Right kidney (tissue), 9 donors: ENCODE data around the gene CCDC92.

Experiments used
- DNase-seq: peaks from one replicate; pipeline ENCODE4 v3.0.0-alpha.2; 2016
- long read RNA-seq, 8 donors: transcript quantifications; one replicate each; lab custom pipeline, GENCODE V29; 2026

CCDC92 gene
- long read RNA-seq, donor 1, transcript CCDC92-201 (5 exons, 2,787 nt) = major isoform, 10 of 12 reads
- long read RNA-seq, donor 1, partial matches to known transcripts = 0 of 12 reads
- long read RNA-seq, donor 1, other reads (novel, unspliced or antisense) = 0 of 12 reads
- long read RNA-seq, donor 2, full-length matches to known transcripts = 7 of 7 reads
- long read RNA-seq, donor 2, partial matches to known transcripts = 0 of 7 reads
- long read RNA-seq, donor 2, other reads (novel, unspliced or antisense) = 0 of 7 reads
- long read RNA-seq, donor 3, full-length matches to known transcripts = 11 of 11 reads
- long read RNA-seq, donor 3, partial matches to known transcripts = 0 of 11 reads
- long read RNA-seq, donor 3, other reads (novel, unspliced or antisense) = 0 of 11 reads
- long read RNA-seq, donor 4, full-length matches to known transcripts = 26 of 26 reads
- long read RNA-seq, donor 4, partial matches to known transcripts = 0 of 26 reads
- long read RNA-seq, donor 4, other reads (novel, unspliced or antisense) = 0 of 26 reads
- long read RNA-seq, donor 5, full-length matches to known transcripts = 18 of 102 reads
- long read RNA-seq, donor 5, partial matches to known transcripts = 54 of 102 reads
- long read RNA-seq, donor 5, other reads (novel, unspliced or antisense) = 30 of 102 reads
- long read RNA-seq, donor 6, transcript CCDC92-201 (5 exons, 2,787 nt) = major isoform, 13 of 18 reads
- long read RNA-seq, donor 6, partial matches to known transcripts = 5 of 18 reads
- long read RNA-seq, donor 6, other reads (novel, unspliced or antisense) = 0 of 18 reads
- long read RNA-seq, donor 7, full-length matches to known transcripts = 26 of 26 reads
- long read RNA-seq, donor 7, partial matches to known transcripts = 0 of 26 reads
- long read RNA-seq, donor 7, other reads (novel, unspliced or antisense) = 0 of 26 reads
- long read RNA-seq, donor 8, full-length matches to known transcripts = 9 of 9 reads
- long read RNA-seq, donor 8, partial matches to known transcripts = 0 of 9 reads
- long read RNA-seq, donor 8, other reads (novel, unspliced or antisense) = 0 of 9 reads

DNA sequence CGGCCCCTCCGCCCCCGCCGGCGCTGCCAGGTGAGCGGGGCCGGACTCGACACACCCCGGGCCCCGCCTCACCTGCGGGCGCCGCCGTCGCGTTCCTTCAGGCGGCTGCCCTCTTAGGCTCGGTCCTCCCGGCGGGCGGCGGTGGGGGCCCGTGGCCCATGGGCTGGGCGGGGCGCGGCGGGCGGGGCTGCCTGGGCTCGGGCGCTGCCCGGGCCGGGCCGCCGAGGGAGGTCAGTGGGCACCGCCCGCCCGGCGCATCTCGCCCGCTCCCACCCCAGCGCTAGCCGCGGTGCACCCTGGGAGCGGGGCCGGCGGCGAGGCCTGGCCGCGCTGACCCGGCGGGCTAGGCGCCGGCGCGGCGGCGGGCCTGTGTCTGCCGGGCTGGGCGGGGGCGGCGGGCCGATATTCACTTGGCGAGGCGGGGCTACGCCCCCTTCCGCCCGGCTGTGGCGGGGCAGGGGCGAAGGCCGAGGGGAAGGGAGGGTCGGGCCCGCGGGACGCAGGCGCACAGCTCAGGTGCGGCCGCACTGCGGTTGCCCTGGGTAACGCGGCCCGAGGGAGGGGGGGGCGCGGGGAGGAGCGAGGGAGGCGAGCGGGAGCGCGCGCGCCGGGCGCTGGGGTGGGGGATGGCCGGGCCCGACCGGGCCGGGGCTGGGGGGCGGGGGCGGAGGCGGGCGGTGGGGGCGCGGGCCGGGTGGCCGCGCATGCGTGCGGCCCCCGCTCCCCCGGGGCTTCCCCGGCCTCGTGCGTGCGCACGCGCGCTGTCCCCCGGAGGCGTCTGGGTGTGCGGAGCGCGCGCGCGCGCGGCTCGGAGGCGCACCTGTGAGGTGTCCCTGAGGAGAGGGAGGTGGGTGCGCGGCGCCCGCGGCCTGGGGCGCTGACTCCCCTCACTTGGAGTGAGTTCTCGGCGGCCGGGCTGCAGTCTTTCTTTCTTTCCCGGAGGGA, at the start of gene CCDC92, which contains the start of gene ZNF664:
Gene CCDC92 (minus strand): TSS at position 375 of the 945 bp plus-strand sequence. CDS start 28,526 bp downstream, outside the sequence.
Gene ZNF664 (plus strand): TSS at position 759 of the 945 bp plus-strand sequence. CDS start 38,930 bp downstream, outside the sequence.
- DNase-seq = peak; percentile 76

GRCh38 chr12:124022161-124022560, 49.5 kb upstream of the CCDC92 start:
- no peak for DNase-seq

GRCh38 chr12:124021007-124021406, 48.4 kb upstream of the CCDC92 start:
- no peak for DNase-seq

DNA sequence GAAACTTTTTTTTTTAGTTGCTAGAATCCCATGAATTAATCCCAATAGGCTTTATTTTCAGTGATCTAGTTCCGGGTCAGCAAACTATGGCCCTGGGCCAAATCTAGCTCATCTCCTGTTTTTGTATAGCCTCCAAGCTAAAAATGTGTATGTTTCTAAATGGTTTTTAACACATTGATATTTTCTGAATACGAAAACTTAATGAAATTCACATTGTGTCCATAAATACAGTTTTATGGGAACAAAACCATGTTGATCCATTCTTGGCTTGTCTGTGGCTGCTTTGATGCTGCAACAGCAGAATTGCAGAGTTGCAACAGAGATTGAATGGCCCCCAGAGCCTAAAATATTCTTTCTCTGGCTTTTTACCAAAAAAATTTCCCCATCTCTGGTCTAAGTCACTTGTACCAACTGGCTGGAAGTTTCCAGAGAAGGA, 47.9 kb upstream of the CCDC92 start:
- no peak for DNase-seq

DNA sequence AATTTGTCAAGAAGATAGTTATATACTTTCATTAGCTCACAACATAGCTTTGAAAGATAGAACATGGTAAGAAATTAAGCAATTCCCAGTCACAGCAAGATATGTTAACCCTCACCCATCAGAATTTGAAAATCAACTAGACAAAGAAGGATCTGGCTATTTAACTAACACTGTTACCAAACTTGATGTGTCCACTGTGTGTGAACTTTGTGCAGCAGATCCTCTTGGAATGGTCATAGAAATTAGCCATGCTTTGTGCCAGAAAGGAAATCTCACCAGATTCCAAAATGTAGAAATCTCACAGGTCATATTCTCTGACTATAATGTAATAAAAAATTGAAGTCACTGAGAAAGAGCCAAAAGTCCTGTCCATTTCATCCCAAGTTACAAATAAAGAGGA, 46.5 kb upstream of the CCDC92 start:
- DNase-seq = no peak

- no peak for DNase-seq
Measured at GRCh38 chr12:124018539-124018938, 45.9 kb upstream of the CCDC92 start.

DNA sequence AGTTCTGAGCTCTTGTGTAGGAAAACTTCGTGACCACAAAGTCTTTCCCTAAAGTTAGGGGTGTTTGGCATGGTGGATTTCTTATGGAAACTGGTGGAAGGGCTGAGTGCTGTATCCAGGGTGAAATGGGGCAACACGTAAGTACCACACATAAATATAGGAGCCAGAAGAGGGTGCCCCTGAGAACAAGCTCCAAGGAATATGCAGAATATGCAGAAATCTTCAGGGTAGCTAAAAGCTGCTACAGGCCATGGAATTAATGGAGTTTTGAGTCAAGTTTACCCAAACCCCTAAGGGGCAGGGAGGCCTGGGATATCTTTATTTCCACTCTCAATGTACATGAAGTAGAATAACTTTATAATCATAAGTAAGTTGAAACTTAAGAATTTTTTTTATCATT, 44.4 kb upstream of the CCDC92 start:
- no peak for DNase-seq

DNA sequence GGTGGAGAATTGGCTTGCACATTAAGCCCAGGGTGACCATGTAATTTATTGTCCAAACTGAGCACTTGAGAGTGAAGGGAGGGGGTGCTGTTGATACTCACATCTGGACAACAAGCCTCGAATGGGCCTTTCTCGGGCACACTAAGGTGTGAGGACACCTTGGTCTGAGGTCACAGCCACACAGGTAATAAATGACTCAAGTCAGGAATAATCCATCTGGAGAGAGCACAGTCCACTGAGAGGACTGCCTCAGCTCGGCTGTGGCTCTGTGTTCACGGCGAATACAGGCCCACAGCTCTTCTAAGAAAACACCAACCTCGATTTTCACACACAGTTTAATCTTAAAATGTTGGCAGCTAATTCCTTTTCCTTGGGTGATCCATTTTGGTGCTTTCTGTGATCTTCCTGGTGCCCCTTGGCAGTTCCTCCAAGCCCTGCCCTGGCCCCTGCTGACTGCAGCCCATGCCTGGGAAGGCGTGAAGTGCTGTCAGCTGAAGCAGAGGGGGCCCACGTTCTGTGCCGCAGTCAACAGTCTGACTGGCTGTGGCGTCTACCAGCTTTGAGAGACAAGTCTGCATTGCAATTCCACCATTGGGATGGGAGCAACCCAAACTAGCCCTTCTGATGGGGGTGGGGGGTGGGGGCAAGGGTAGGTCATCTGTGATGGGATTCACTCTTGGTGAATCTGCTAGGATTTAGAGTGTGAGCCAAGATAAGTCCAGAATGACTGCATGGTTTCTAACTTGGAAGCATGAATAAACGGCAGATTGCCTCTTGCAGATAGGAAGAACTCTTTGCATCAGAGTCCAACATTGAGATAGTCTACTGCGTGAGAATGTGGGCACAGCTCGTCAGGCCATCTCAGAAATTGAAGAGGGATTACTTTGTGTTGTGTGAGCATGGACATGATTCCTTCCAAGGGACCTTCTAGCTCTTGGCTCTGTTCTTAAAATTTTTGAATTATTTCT, 43.1 kb upstream of the CCDC92 start:
- no peak for DNase-seq

DNA sequence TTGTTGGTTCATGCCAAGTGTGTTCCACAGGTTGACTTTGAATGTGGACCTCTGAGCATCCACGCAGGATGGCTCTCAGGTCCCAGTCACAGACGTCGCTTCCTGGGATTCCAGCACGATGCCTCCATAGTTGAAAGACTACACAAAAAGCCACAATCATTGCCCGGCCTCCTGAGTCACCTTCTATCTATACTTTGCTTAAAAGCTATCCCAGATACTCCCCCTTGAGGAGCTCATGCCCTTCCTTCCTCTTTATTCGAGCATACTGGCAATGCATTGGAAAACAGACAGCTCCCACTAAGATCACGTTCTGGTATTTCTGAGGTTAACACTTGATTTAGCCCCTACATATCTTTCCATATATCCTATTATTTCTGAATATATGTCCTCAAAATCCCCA, 40.4 kb upstream of the CCDC92 start:
- no peak for DNase-seq

GRCh38 chr12:124011435-124012115, 38.9 kb upstream of the CCDC92 start:
- DNase-seq = no peak

DNA sequence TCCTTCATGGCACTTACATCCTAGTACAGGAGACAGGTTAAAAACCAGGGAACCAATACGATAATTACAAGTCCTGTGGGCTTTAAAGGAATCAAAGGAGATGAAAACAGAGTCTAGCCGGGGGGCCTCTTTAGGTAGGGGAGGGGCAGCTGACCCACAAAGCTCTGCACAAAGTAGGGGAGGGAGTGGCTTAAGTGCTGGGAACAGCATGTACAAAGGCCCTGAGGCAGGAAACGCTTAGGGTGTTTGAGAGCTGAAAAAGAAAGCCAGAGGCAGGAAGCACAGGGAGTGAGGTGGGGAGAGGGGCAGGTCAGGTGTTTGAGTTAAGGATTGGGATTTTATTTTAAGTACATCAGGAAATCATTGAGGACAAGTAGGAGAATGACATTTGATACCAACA, 38.1 kb upstream of the CCDC92 start:
- DNase-seq = no peak

DNA sequence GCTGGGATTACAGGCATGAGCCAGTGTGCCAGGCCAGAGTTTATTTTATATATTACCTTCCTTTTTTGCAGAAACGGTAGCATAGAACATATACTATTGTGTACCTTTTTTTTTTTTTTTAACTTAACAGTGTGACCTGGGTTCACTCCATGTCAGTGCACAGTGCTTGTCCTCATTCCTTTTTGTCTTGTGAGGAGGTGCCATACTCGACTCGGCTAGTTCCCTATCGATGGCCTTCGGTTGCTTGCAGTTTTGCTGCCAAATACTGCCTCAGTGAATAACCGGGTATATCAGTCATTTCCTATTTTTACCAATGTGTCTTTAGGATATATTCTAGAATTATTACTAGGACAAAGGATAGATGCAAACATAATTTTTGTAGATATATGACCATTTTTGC, 37.1 kb upstream of the CCDC92 start:
- no peak for DNase-seq

- DNase-seq = no peak
Measured at GRCh38 chr12:124008595-124008994, 36.0 kb upstream of the CCDC92 start.

DNA sequence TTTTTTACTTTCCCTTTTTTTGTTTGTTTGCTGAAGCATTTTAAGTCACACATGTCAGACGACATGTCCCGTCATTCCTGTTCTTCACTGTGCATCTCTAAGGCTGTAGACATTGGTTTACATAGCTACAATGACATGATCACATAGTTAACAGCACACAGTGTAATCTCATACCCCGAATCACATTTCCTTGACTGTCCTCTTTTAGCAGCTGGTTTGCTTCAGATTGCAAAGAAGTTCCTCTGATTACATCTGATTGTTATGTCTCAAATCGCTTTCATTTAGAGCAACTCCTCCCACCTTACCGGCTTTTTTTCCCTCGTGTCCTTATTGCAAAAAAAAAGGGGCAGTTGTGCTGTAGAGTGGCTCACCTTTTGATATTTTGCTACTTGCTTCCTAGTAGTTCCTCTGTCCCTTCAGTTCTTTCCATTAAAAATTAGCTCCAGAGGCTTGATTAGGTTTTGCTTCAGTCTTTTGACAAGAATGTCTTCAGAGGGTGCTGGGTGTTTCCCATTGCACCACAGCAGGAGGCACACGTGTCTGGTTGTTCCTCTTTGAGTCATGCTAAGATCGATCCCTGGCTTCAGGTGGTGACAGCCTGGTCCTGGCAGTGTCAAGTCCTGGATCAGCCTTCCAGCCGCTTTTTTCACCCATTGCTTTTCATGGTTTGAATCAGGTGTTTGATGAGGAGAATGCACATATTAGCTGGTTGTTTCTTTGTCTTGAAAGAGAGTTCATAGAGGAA, 35.4 kb upstream of the CCDC92 start:
- no peak for DNase-seq

- no peak for DNase-seq
Measured at GRCh38 chr12:124006846-124007713, 34.4 kb upstream of the CCDC92 start.

DNA sequence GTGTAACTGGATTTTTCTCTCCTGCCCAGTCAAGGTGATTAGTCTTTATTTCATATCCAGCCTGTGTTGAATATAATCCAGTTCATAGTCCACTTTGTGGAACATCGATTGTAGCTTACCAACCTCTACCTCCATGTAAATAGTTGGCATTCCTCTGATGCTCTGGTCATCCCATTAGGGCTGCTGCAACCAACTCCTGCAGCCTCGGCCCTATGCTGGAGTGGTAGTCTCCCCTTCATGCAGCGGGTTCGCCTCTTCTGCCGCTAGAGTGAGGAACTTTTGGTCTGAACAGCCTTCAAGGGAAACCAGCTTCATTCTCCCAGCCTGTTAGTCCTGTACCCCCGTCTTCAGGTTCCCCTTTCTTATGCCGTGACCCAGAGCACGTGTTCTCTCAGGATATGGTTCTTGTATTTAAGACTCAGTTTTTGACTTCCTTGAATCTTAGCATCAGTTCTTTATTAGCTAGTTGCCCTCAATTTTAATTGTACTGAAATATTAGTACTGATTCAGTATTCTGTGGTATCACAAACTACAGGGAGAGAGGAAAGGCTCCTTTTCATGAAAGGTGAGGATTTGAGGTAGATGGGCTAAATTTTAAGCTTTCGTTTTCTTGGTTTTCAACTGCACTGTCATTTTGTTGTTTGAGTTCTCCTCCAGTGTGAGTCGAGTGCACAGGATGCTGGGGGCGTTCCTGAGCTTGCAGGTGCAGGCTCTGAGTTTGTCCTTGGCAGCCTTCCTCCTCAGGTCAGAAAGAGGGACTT, 33.6 kb upstream of the CCDC92 start:
- no peak for DNase-seq

DNA sequence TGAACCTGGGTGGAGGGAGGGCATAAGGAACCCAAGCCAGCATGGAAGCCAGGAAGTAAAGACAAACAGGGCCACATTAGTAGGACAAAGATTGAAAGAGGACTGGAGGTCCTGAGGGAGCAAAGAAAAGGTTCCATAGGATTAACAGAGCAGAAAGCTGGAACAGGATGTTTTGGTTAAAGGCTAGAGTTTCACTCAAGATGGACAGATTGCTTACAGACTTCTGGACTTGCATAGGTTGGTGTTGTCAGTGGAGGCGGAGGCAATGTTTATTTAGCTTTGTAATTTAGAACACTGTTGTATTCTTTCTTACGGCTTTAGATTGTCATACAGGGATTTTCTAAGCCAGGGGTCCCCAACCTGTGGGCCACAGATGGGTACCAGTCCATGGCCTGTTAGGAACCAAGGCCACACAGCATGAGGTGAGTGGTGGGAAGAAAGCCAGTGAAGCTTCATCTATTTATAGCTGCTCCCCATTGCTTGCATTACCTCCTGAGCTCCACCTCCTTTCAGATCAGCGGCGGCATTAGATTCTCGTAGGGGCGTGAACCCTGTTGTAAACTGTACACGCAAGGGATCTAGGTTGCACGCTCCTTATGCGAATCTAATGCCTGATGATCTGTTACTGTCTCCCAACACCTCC, 31.7 kb upstream of the CCDC92 start:
- no peak for DNase-seq
